Measurements from ENCODE around the gene TEX44.
"Not testable (repeated sequence)": the region's sequence is repeated elsewhere in the genome, so short reads cannot be mapped to it uniquely, and the experiment has no call there.

TEX44 gene

GRCh38 chr2:231571661-231572191, 20.9 kb upstream of the TEX44 start:
- DNase-seq (ENCODE audit: low spot score), result no peak

- DNase-seq (ENCODE audit: low spot score), result no peak
These were observed 19.6 kb upstream of the TEX44 start for GRCh38 chr2:231573096-231573495.

- no peak for DNase-seq (ENCODE audit: low spot score)
These were observed 18.8 kb upstream of the TEX44 start for GRCh38 chr2:231573698-231574421.

GRCh38 chr2:231575612-231576256, 16.9 kb upstream of the TEX44 start:
- no peak for DNase-seq (ENCODE audit: low spot score)

- DNase-seq (ENCODE audit: low spot score), result no peak
These were observed 16.2 kb upstream of the TEX44 start for GRCh38 chr2:231576465-231576864.

GRCh38 chr2:231578655-231579054, 14.0 kb upstream of the TEX44 start:
- DNase-seq (ENCODE audit: low spot score), result not testable (repeated sequence)

- no peak for DNase-seq (ENCODE audit: low spot score)
These were observed 13.1 kb upstream of the TEX44 start for GRCh38 chr2:231579560-231579959.

- no peak for DNase-seq (ENCODE audit: low spot score)
These were observed 11.3 kb upstream of the TEX44 start for GRCh38 chr2:231581328-231581727.

- no peak for DNase-seq (ENCODE audit: low spot score)
These were observed 8.7 kb upstream of the TEX44 start for GRCh38 chr2:231583982-231584381.

- not testable (repeated sequence) for DNase-seq (ENCODE audit: low spot score)
These were observed 4.9 kb upstream of the TEX44 start for GRCh38 chr2:231587744-231588143.

- DNase-seq (ENCODE audit: low spot score), result no peak
These were observed 3.0 kb upstream of the TEX44 start for GRCh38 chr2:231589656-231590055.

GRCh38 chr2:231590614-231591013, 2.0 kb upstream of the TEX44 start:
- DNase-seq (ENCODE audit: low spot score), result no peak

- no peak for DNase-seq (ENCODE audit: low spot score)
These were observed 1.0 kb downstream of the TEX44 start for GRCh38 chr2:231593666-231594065.

GRCh38 chr2:231597014-231597611, 4.4 kb downstream of the TEX44 start:
- DNase-seq (ENCODE audit: low spot score), result peak; percentile 77

GRCh38 chr2:231597627-231598026, 5.0 kb downstream of the TEX44 start:
- peak; percentile 65 for DNase-seq (ENCODE audit: low spot score)

- no peak for DNase-seq (ENCODE audit: low spot score)
These were observed 8.1 kb downstream of the TEX44 start for GRCh38 chr2:231600619-231601355.

GRCh38 chr2:231601356-231602229, 8.9 kb downstream of the TEX44 start:
- DNase-seq (ENCODE audit: low spot score), result peak; percentile 88

GRCh38 chr2:231602859-231603467, 10.3 kb downstream of the TEX44 start:
- no peak for DNase-seq (ENCODE audit: low spot score)

- peak; percentile 95 for DNase-seq (ENCODE audit: low spot score)
These were observed 11.5 kb downstream of the TEX44 start for GRCh38 chr2:231604101-231604684.

All from Ammon's horn (tissue), 1 donor.